ENCODE measurements around the gene ZSWIM8.
"Not testable (repeated sequence)": the region's sequence is repeated elsewhere in the genome, so short reads cannot be mapped to it uniquely, and the experiment has no call there.

The ZSWIM8 gene

GRCh38 chr10:73773152-73773879, 12.1 kb upstream of the ZSWIM8 start:
- DNase-seq: no peak

GRCh38 chr10:73774637-73775036, 10.8 kb upstream of the ZSWIM8 start:
- no peak for DNase-seq

GRCh38 chr10:73779018-73779417, 6.4 kb upstream of the ZSWIM8 start:
- no peak for DNase-seq

GRCh38 chr10:73779539-73780197, 5.7 kb upstream of the ZSWIM8 start:
- no peak for DNase-seq

GRCh38 chr10:73780301-73780700, 5.1 kb upstream of the ZSWIM8 start:
- DNase-seq: no peak

- DNase-seq: no peak
These were observed 4.4 kb upstream of the ZSWIM8 start for GRCh38 chr10:73780966-73781365.

GRCh38 chr10:73781548-73781878, 3.9 kb upstream of the ZSWIM8 start:
- DNase-seq: no peak

- DNase-seq: peak; percentile 78
These were observed 3.3 kb upstream of the ZSWIM8 start, which contains the start of gene CHCHD1 for GRCh38 chr10:73781879-73782748. TSS of gene CHCHD1 (plus strand) at chr10:73782048. CDS start at chr10:73782076, 28 bp downstream.

GRCh38 chr10:73782749-73783085, 2.7 kb upstream of the ZSWIM8 start:
- DNase-seq: no peak

- no peak for DNase-seq
These were observed 510 bp downstream of the ZSWIM8 start for GRCh38 chr10:73785721-73786511.

GRCh38 chr10:73786512-73786885, 1.1 kb downstream of the ZSWIM8 start:
- no peak for DNase-seq

- not testable (repeated sequence) for DNase-seq
These were observed 1.8 kb downstream of the ZSWIM8 start for GRCh38 chr10:73787031-73787800.

- no peak for DNase-seq
These were observed 3.7 kb downstream of the ZSWIM8 start for GRCh38 chr10:73788864-73789658.

- DNase-seq: no peak
These were observed 4.3 kb downstream of the ZSWIM8 start for GRCh38 chr10:73789659-73790055.

GRCh38 chr10:73790886-73791625, 5.7 kb downstream of the ZSWIM8 start:
- no peak for DNase-seq

- no peak for DNase-seq
These were observed 6.5 kb downstream of the ZSWIM8 start for GRCh38 chr10:73791871-73792400.

GRCh38 chr10:73793456-73793855, 8.1 kb downstream of the ZSWIM8 start:
- DNase-seq: no peak

GRCh38 chr10:73795491-73795890, 10.1 kb downstream of the ZSWIM8 start:
- DNase-seq: not testable (repeated sequence)

GRCh38 chr10:73796035-73796434, 10.6 kb downstream of the ZSWIM8 start:
- not testable (repeated sequence) for DNase-seq

GRCh38 chr10:73796766-73797165, 11.4 kb downstream of the ZSWIM8 start:
- no peak for DNase-seq
